CD4-positive, alpha-beta T cell treated with Interleukin-4 for 4 hours (primary cell): ENCODE data around the gene KCTD16.
A peak's percentile ranks its signal among the peaks of the same experiment; 100 is the strongest.

Source experiments
- DNase-seq: peaks from one replicate; pipeline ENCODE4 v3.0.0-alpha.2; 2020

KCTD16 gene

GRCh38 chr5:144167998-144168397 is 2.7 kb upstream of the KCTD16 start:
- DNase-seq: no peak

- no peak for DNase-seq
Measured at GRCh38 chr5:144169904-144170275, 783 bp upstream of the KCTD16 start.

GRCh38 chr5:144173766-144174165 is 3.1 kb downstream of the KCTD16 start:
- no peak for DNase-seq

GRCh38 chr5:144177548-144177947 is 6.9 kb downstream of the KCTD16 start:
- no peak for DNase-seq

GRCh38 chr5:144179226-144179625 is 8.6 kb downstream of the KCTD16 start:
- no peak for DNase-seq

GRCh38 chr5:144183254-144183889 is 12.7 kb downstream of the KCTD16 start:
- DNase-seq: peak; percentile 58

GRCh38 chr5:144187699-144188294 is 17.1 kb downstream of the KCTD16 start:
- DNase-seq: peak; percentile 95

- DNase-seq: peak; percentile 99
Measured at GRCh38 chr5:144189800-144190429, 19.2 kb downstream of the KCTD16 start.

- DNase-seq: no peak
Measured at GRCh38 chr5:144191531-144191930, 20.9 kb downstream of the KCTD16 start.

- peak; percentile 90 for DNase-seq
Measured at GRCh38 chr5:144191998-144192397, 21.3 kb downstream of the KCTD16 start.

GRCh38 chr5:144192661-144193060 is 22.0 kb downstream of the KCTD16 start:
- DNase-seq: no peak

- DNase-seq: no peak
Measured at GRCh38 chr5:144194144-144194543, 23.5 kb downstream of the KCTD16 start.

- DNase-seq: no peak
Measured at GRCh38 chr5:144195448-144195847, 24.8 kb downstream of the KCTD16 start.

GRCh38 chr5:144196612-144197011 is 25.9 kb downstream of the KCTD16 start:
- no peak for DNase-seq

- no peak for DNase-seq
Measured at GRCh38 chr5:144198386-144198785, 27.7 kb downstream of the KCTD16 start.

GRCh38 chr5:144201588-144201987 is 30.9 kb downstream of the KCTD16 start:
- no peak for DNase-seq

GRCh38 chr5:144202072-144202471 is 31.4 kb downstream of the KCTD16 start:
- DNase-seq: no peak

- DNase-seq: no peak
Measured at GRCh38 chr5:144202726-144203125, 32.1 kb downstream of the KCTD16 start.

- DNase-seq: peak; percentile 54
Measured at GRCh38 chr5:144203750-144204596, 33.3 kb downstream of the KCTD16 start.

GRCh38 chr5:144205141-144205551 is 34.5 kb downstream of the KCTD16 start:
- no peak for DNase-seq

GRCh38 chr5:144206141-144206540 is 35.5 kb downstream of the KCTD16 start:
- DNase-seq: no peak

- no peak for DNase-seq
Measured at GRCh38 chr5:144207875-144208444, 37.3 kb downstream of the KCTD16 start.

GRCh38 chr5:144209361-144209760 is 38.7 kb downstream of the KCTD16 start:
- no peak for DNase-seq
